OCI-LY1 (cell line): ENCODE measurements around the gene FBN2.

ENCODE experiments used
- EZH2 ChIP-seq: fragments of 200-600 bp; sonication (generic), shearing (Covaris generic); IDR thresholded peaks from 2 replicates; pipeline ENCODE4 v1.8.0; 2017; ENCODE audit warnings: borderline replicate concordance, mixed run types, mild to moderate bottlenecking, antibody characterized with exemption, low read length, moderate library complexity, mixed read lengths
- TF ChIP-seq, protein P1 (sequence below): fragments of 200-600 bp; sonication (generic), shearing (Covaris generic); IDR thresholded peaks from 2 replicates; pipeline ENCODE4 v1.5.1; 2017; ENCODE audit warnings: mild to moderate bottlenecking, antibody characterized with exemption, low read length, moderate library complexity, mixed read lengths

DNA sequence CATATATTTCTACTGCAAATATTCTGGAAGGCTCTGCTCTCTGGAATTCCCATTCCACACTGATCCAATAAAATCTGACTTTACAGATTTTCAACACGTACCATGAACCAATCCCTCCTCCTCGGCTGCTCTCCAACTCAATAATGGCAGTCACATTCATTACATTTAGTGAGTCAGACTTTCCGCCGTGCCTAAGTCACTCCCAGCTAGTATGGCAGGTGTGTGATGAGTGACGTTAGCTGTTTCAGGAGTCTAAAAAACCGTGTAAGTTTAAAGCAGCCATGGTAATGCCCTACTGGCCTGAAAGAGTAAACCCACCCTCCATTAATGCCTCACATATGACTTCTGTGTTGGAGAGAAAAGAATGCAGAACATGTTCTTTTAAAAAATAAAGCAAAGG, 3.3 kb downstream of the FBN2 start:
- TF ChIP-seq, protein P1, sequence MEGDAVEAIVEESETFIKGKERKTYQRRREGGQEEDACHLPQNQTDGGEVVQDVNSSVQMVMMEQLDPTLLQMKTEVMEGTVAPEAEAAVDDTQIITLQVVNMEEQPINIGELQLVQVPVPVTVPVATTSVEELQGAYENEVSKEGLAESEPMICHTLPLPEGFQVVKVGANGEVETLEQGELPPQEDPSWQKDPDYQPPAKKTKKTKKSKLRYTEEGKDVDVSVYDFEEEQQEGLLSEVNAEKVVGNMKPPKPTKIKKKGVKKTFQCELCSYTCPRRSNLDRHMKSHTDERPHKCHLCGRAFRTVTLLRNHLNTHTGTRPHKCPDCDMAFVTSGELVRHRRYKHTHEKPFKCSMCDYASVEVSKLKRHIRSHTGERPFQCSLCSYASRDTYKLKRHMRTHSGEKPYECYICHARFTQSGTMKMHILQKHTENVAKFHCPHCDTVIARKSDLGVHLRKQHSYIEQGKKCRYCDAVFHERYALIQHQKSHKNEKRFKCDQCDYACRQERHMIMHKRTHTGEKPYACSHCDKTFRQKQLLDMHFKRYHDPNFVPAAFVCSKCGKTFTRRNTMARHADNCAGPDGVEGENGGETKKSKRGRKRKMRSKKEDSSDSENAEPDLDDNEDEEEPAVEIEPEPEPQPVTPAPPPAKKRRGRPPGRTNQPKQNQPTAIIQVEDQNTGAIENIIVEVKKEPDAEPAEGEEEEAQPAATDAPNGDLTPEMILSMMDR = no peak
- no peak for TF ChIP-seq EZH2
